HCEC 1CT (cell line): ENCODE results near the gene HCN4.
"Not testable (repeated sequence)": the region's sequence is repeated elsewhere in the genome, so short reads cannot be mapped to it uniquely, and the experiment has no call there.

Source experiments
- DNase-seq: peaks from one replicate; pipeline ENCODE4 v3.0.0-alpha.2; 2017

Gene HCN4

DNA sequence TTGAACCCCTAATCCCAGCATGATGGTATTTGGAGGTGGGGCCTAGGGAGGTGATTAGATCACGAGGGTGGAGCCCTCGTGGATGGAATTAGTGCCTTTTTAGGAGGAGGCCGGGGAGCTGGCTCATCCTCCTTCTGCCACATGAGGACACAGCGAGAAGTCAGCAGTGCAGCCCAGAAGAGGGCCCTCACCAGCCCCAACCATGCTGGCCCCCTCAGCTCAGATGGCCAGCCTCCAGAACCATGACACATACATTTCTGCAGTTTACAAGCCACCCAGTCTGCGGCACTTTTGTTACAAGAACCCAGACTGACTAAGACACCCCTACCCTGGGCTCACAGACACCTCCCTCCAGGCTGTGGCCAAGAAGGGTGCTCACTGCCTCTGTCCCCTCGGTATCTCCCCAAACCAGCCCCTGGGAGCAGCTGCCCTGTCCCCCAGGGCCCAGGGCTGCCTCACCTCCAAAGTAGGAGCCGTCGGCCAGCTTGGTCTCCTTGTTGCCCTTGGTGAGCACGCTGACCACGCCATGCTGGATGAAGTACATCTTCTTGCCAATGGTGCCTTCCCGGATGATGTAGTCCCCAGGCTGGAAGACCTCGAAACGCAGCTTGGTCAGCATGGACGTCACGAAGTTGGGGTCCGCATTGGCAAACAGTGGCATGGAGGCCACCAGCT, 44.1 kb downstream of the HCN4 start:
- DNase-seq: no peak

DNA sequence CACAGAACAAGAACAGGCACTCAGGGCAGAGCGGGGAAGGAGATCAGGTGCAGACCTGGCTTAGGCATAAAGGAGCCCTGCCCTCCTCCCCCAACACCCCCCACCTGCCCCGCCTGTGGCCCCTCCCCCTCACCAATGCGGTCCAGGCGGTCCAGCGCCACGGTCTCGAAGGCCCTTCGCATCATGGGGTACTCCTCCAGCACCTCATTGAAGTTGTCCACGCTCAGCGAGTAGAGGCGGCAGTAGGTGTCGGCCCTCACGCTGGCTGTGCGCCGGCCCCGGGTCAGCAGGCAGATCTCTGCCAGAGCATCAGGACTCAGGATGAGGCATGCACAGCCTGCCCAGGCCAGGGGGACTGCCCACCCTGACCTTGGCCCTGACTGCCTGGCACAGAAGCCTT, 44.8 kb downstream of the HCN4 start:
- DNase-seq: no peak

DNA sequence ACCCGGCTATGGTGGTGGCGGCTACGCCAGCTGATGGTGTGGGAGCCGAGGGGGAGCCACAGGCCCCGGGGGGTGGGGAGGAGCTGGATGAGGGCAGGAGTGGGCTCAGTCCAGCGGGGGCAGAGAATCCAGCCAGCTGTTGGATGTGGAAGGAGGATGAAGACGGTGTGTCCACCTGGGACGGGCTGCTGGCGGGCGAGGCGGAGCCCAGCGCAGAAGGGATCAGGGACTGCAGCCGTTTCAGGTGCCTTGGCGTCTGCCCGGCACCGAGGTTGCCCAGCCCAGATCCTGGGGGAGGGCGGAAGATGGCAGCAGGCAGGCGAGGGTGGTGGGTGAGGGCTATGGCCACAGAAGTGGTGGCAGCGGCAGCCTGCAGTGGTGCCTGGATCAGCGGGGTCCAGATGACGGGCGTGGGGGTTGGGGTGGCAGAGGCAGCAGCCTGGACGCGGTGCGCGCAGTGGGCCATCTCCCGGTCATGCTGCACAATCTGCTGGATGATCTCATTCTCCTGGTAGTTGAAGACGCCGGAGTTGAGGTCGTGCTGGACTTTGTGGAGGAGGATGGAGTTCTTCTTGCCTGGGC, 45.3 kb downstream of the HCN4 start:
- no peak for DNase-seq

DNA sequence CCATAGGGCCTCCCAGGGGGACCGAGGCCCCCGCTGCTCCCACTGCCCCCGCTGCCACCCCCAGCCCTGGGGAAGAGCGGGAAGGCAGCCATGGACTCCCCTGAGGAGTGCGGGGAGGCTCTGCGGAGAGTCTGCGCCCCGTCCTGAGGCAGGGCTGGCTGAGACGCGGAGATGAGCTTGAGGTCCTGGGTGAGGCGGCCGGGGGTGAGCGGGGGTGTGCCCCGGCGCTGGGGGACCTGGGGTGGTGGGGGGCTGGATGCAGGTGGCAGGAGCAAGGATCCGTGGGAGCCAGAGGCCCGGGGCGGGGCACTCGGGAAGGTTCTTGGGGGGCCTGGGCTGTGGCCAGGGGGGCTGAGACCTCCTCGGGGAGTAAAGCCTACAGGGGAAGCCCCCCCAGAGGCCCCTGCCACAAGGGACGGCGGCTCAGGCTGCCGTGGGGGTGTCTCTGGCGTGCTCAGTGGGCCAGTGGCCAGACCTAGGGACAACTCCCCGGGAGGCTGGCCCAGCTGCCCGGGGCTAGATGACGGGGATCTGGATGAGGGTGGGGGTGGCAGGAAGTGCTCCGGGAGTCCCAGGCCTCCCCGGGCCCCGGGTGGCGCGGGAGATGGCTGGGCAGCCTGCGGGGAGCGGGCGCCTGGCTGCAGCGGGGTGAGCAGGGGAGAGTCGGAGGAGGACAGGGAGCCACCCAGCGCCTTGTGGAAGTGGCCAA, 45.9 kb downstream of the HCN4 start:
- no peak for DNase-seq

DNA sequence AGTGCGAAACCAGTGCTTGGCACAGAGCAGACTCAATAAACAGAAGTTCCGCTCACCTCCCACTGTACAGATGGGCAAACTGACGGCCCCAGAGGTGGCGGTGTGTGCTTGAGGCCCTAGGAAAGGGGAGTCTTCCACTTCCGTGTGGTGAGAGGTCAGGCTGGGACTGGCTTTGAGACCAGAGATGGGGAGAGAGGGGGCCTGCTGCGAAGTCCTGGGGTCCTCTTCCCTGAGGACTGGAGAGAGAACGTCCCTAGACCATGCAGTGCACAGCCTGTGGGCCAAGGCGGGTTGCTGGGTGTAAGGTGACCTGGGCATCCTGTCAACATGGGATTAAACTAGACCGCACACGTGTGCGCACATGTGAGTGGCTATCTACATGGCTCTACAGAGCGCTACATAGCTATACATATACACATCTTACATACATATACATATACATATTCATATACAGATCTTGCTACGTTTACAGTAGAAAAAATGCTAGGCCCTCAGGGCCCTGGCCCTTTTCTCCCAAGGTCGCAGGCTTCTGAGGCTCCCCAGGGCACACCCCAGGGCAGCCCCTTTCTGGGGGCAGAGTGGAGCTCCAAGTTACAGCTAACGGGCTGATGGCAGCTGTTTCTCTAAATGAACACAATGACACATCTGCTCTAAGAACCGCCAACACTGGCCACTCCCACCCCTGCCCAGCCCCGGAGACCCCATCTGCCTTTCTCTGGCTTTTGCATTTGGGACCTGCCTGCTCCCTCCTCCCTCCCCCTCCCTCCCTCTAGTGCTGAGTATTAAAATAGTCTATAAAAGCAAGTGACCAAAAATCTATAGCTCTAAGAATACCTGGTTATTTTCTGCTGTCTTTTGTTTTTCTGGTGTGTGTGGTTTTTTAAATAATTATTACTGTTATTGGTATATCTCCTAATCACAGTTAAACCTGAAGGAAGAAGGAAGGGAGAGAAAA, 47.0 kb downstream of the HCN4 start:
- DNase-seq: no peak

DNA sequence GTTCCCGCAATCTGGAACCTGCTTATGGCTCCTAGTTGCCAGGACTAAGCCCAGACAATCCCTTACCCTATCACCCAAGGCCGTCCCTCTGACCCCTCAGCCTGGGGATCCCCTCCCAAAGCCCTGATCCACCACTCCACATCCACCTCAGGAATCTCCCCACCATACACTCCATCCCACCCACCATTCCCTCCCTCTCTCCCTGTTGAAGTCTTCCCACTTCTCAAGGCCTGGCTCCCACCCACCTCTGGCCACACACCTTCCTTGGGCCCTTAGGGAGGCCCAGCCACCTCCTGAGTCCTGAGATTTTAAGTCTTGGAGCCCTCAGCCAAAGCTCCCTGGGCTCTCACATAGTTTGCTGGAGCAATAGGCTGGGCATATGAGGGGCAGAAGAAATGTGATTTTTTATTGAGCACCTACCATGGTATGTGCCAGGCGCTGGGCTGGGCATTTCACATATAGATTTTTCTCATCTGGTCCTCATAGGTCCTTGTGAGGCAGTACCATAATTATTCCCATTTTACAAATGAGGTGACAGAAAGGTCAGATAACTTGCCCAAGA, 48.1 kb downstream of the HCN4 start:
- DNase-seq: no peak

DNA sequence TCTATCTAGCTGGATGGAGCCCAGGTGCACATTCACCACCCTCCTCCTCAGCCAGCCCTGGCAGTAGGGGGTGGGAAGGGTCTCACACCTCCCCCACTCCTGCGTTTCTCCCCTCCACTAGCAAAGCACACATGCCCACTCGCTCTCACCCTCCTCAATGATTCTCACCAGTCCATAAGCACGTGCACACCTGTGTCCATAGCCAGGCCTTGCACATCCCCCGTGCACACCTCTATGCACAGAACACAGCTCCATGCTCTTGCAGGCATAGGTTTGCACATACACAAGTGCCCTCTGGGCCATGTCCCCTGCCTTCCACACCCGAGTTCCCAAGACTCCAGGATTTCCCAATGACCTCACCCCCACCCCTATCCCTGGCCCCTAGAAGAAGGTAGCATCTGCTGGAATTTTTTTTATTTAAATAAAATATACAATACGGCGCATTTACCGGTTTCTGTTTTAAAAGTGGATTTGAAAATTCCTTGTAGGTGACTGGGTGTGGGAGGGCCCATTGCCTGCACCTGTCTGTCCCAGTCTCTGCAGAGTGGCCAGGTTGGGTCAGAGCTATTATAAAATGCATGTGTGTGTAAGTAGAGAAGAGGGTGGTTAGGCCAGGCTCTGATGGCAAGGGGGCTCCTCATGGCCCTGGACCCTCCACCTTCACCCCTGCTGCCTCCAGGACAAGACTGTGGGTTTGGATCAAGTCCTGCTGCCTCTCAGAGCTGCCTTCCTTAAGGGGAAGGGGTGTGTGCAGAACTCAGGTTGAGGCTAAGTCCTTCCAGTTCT, 49.1 kb downstream of the HCN4 start:
- no peak for DNase-seq

DNA sequence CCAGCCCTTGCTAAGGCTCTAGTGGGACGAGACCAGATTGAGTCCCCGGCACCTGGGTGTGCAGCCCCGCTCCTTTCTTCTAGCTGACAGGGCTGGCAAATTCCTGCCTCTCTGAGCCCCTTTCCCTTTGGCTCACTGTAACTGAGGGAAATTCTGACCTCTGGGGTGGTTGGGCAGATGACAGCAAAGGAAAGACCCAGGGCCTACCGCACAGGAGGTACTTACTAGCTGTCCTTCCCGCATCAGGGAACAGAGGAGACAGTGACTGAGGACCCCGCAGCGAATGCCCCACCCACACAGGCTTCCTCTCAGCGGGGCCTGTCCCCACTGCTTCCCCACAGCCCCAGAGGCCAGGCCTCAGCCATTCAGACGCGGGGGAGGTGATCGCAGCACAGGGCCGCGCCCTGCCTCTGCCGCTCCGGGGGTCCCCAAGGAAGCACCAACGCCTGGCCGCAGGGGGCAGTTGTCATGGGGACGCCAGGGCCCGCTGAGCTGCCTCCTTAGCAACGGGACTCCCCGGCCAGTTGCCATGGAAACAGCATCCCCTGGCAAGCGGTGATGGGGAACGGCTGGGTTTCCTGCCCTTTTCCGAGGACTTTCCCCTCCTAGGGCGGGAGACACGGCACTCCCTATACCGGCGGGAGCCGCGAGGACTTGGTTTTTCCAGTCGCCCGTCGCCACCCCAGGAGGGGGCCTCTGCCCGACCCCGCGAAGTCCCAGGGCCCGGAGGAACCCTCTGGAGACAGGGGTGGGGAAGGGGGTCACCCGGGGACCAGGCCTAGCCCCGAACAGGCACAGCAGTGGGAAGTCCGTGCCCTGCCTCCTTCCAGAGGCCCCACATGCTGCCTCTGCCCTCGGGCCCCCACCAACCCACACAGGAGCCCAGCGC, 50.1 kb downstream of the HCN4 start:
- no peak for DNase-seq

DNA sequence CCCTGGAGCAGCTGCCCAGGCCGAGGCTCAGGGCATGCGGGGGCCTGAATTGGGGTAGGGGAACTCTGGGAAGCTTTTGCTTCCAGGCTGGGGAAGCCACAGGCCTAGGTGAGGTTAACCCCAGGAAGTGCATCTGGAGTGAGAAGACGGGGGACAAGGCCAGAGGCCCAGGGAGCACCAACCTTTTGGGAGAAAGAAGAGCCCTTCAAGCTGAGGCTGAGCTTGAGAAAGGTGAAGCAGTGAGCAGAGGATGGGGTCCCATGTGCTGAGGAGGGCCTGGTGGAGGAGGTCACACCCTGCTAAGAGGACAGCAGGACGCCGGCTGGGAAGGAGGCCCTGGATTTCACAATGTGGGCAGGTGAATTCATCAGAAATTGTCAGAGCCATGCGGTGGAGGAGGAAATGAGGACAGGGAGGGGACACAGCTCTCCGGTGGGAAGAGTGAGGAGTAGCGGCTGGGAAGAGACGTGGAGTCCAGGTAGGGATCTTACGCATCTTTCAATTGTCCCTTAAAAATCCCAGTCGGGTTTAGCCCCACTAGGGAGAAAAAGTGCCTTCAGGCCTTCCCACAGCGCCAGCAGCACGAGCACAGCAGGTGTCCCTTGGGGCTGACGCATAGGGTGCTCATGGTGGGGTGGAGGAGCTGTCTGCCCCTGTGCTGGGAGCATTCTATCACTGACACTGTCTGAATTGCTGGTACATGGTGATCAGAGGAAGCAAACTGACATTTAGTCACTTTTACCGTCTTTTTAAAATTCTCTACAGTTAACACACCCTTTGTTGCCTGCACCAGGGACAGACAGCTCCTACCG, 50.9 kb downstream of the HCN4 start:
- DNase-seq: no peak

DNA sequence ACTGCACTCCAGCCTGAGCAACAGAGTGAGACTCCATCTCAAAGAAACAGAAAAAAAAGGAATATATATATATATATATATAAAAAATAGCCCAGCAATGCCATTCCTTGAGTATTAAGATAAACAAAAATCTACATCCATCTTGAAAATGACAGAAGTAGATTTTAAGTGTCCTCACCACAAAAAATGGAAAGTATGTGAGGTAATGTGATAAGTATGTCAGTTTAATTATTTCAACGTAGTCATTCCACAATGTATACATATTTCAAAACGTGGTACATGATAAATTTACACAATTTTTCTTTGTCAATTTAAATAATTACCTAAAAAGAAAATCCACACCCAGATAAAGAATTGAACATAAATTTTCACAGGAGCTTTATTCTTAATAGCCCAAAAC, 54.9 kb downstream of the HCN4 start:
- DNase-seq: peak; percentile 8

DNA sequence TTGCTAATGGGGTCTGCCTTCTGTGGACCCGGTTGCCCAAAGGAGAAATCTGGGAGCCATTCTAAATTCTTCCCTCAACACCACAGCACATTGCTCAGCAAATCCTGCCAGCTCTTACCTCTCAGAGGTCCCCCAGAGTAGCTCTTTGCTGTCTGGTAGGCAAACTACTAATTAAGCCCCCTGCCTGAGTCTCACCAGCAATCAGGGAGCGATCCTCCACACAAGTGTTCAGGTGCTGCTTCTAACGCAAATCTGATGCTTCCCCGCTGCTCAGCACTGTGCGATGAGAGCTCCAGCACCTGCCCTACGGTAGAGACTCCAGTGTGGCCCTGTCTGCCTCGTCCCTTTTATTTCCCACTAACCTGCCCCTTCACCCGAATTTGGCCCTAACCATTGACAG, 60.5 kb downstream of the HCN4 start:
- no peak for DNase-seq

DNA sequence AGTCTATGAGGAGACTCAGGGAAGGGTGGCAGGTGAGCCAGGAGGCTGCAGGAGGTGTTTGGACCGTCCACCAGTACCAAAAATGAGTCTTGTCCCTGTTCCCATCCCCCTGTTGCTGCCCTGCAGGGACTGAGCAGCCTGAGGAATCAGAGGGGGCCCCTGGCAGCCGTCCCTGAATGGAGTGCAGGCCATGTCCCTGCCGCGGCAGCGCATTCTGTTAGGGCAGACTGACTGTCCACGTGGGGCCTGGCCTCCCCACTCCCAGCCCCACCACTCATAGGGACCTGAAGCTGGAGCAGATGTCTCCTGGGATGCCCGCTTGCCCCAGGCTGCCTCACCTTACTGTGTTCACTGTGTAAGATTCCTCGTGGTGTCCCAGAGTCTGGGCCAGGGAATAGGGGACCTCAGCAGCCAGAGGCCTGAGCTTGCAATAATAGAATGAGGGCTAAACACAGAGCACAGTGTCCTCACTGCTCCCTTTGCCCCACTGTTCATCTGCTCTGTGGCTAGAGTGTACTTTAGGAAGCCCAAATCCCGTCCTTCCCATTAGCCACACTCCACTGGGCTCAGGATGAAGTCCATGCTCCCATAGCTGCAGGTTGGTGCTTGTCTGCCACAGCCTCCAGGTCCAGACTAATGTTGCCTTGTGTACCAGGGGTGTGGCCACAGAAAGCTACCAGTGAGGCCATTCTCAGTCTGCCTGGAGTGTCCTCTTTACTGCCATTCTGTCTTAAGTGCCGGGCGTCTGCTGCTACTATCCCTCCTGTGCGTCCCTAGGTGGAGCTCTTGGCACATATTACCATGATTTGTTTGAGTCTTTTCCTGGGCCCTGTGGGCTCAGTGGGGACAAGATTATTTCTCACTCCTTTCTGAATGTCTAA, 63.2 kb downstream of the HCN4 start:
- DNase-seq: peak; percentile 47

DNA sequence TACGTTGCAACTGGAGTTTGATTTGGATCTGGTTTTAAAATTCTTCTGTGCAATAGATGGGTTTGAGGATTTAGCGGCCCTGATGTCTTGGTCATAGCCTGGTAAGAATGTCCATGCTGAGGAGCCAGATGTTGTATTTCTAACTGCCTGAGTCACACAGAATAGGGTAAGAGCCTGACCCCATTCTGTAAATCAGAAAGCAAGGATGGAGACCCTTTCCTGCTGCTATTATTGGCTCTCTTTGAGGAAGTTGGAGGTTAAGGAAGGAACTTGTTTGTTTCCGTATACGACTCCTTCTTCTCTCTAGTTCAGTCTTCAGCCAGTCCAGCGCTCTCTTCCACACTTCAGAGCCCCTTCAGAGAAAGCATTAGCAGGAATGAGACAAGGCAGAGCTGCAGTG, 65.1 kb downstream of the HCN4 start:
- DNase-seq: no peak

DNA sequence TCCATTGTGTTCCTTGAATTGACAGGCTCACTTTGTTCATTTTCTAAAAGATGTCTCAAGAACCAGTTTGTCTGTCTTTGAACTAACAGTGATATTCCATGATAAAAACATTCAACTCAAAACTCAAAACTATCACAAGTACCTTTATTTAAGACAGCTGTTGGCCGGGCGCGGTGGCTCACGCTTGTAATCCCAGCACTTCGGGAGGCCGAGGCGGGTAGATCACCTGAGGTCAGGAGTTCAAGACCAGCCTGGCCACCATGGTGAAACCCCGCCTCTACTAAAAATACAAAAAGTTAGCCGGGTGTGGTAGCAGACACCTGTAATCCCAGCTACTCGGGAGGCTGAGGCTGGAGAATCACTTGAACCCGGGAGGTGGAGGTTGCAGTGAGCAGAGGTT, 68.5 kb downstream of the HCN4 start:
- not testable (repeated sequence) for DNase-seq

DNA sequence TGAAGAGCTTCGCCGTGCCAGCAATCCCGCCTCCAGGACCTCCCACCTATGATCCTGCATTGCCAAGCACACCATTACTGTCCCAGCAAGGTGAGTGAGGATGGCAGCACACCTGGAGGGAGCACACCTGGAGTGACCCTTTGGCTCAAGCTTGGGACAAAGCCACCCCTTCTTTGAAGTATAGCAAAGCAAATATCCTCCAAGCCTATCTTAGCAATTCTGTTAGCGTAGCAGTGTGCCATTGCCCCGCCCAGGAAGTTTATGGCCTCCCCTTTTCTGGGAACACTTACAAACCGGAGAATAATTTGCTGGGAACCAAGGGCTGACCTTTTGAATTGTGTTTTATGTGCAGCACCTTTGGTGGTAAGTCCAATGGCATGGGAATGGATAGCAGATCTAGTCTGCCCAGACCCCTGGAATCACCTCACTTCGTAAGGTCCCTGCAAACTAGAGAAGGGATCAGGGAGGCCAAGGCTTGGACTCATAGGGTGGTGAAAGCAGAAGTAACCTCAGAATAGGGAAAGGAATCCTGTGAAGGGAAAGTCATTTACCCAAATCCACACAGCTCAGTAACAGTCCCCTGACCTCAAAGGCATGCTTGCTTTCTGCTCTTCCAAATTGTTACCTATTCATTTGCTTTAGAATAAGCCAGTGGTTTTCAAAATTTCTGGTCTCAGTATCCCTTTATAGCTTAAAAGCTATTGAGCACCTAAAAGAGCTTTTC, 70.1 kb downstream of the HCN4 start:
- no peak for DNase-seq

DNA sequence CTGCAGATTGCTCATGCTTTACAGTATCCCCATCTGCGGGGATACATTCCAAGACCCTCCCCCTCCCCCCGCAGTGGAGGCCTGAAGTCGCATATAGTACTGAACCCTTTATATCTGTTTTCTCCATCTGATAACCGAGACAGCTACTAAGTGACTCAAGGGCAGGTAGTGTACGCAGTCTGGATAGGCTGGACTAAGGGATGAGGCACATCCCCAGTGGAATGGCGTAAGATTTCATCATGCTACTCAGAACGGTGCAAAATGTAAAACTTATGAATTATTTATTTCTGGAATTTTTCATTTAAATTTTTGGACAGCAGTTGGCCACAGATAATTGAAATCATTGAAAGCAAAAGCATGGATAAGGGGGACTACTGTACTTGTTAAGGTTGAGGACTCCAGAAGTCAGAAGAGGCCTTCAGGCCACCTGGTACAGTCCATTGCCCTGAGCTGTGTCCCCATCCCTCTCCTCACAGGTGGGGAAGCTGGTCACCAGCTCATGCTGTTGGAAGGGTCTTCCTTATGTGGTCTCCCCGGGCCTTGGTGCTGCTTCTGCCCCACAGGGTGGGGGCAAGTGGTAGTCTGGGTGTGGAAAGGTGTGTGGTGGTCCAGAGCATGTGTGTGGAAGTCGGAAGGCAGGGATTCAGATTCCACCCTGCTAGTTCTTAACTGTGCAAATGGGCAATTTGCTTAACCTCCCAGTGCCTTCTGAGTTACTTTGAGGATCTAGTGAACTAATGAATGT, 72.0 kb downstream of the HCN4 start:
- DNase-seq: no peak

DNA sequence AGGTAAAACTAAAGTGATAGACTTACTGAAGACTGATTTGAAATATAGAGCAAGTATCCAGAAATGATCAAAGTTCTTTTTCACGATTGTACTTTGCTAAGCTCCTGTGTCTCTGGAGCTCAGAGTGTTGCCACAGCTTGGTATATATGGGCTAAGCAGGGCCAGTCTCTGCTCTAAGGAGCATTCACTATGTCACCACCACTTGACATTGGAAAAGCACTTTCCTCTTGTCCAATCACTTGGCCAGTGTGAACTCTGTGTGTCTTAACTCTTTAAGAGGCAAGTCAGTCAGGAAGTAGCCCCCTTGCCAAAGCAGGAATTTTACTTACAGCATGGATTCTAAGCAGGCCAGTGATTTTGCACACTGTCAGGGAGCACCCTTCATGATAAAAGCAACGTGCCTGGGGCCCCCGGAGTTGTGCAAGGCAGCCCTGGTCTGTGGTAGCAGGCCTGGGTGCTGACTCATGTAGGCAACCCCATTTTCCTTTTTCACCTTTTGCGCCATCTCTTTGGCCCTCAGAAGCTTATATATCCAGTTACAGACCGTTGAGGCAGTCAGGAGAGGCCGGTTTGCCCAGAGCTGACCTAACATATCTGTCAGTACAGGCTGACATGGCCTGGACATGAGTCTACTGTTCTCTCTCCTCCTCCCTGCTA, 73.0 kb downstream of the HCN4 start:
- peak; percentile 54 for DNase-seq
